Lower leg skin (tissue), 4 donors: Measurements from ENCODE around the gene CSGALNACT2. TPM values are rescaled to one million over a fixed set of nuclear protein-coding genes. Genes with fewer than 3 reads are reported as not detected.

Experiments used
- DNase-seq, 2 donors: peaks; one replicate each; pipeline ENCODE4 v3.0.0-alpha.2; 2019; ENCODE audit warnings: low spot score in 2 of 2
- H3K4me3 ChIP-seq: fragments of 200-600 bp; sonication (generic); 2 replicates; pipeline ENCODE4 v1.5.1; 2017; ENCODE audit warnings: mild to moderate bottlenecking, low read depth; ENCODE audit not compliant: poor library complexity, severe bottlenecking
- CTCF ChIP-seq, 3 donors: fragments of 450-650 bp; IDR thresholded peaks; one replicate each; pipeline ENCODE4 v1.5.1; 2016; ENCODE audit warnings: antibody characterized with exemption in 3 of 3, mild to moderate bottlenecking in 3 of 3, moderate library complexity in 2 of 3
- POLR2A ChIP-seq, 2 donors: fragments of 450-650 bp; IDR thresholded peaks; one replicate each; pipeline ENCODE4 v1.6.1; 2016 to 2017; ENCODE audit warnings: antibody characterized with exemption in 2 of 2, mild to moderate bottlenecking in 1 of 2, moderate library complexity in 1 of 2
- WGBS, 2 donors: methylation state at CpG; one replicate each; pipeline ENCODE4 v1.1.5; 2018; 5-methylcytosine and 5-hydroxymethylcytosine counted together
- intact Hi-C: fragments of 100-400 bp; cut with DNase I; formaldehyde crosslinking; loops from one replicate; pipeline ENCODE4 v1.15.0; 2023; ENCODE audit warnings: low total_unique reads
- total RNA-seq, 4 donors: library from RNA; depleted of rRNA; stranded (reverse); fragments of >200 nt; gene quantifications; one replicate each; pipeline ENCODE4 v1.1.0, GENCODE V29; 2016

CSGALNACT2 gene
- total RNA-seq, 4 donors from 2014 or later: 12.9 to 16.7 (median 15.4) TPM

DNA sequence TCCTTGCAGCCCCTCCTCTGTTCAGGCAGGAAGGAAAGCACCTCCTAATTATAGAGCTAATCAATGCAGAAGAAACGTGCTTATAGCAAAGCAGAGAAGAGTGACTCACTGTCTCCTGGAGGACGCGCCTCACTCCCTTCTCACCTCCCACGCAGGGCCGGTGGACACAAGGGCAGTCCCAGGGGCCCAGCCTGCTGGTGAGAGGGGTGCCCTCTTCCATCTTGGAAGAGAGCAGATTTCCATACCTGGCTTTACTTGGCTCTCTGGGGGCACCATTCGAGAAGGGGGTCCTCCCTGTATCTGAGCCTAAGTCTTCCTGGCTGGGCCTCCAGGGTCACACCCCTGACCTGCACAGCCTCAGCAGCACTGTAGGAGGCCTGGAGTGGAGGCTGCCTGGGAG, 72.8 kb downstream of the CSGALNACT2 start:
- peak in 1 of 2 donors; percentile 59 for DNase-seq
- WGBS, 2 donors: 39 to 65% methylated on average over 6 of the region's 6 CpGs
- TF ChIP-seq POLR2A (IDR thresholded peaks at IDR 0.05) (no peak), CTCF (IDR thresholded peaks at IDR 0.05) (no peak)
- intact Hi-C loops: no loop called here
- H3K4me3 ChIP-seq: no peak overlapping the region

DNA sequence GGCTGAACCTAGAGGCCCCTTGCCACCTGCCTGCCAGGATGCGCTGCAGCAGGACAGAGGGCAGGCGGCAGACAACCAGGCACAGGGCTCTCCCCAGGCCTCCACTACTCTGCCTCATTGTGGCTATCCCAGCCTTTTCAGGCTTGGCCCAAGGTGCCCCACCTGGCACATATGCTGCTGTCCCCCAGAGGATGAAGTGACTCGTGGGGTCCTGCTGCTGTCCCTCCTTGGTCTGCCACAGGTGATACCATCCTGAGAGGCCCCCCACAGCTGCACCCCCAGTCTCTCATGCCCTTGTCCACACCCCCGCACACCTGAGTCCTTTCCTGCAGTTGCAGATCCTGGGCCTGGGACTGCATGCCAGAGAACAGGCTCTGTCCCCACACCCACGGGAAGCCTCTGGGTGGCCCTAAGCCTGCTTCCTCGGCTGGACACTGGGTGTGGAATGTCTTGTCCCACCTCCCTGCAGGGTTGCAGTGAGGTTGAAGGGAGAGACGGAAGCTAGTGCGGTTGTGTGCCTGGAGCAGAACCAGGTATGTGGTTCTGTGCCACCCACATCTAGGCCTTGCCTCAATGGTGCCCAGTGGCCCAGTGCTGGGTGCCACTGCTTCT, 73.3 kb downstream of the CSGALNACT2 start:
- WGBS, 2 donors: 73 to 75% methylated on average over 6 to 8 of the region's 8 CpGs
- intact Hi-C loops: no loop called here
- peak in 1 of 2 donors; percentile 62 for DNase-seq

GRCh38 chr10:43212043-43212721, 73.9 kb downstream of the CSGALNACT2 start:
- no peak for TF ChIP-seq CTCF (IDR thresholded peaks at IDR 0.05)
- no peak for TF ChIP-seq POLR2A (IDR thresholded peaks at IDR 0.05)
- intact Hi-C loops: no loop called here
- H3K4me3 ChIP-seq: no peak overlapping the region
- DNase-seq: no peak
- WGBS, 2 donors: 36 to 45% methylated on average over 11 to 13 of the region's 13 CpGs

More for the DNA sequence above, 73.3 kb downstream of the CSGALNACT2 start:
- no peak overlapping the region for H3K4me3 ChIP-seq
- TF ChIP-seq POLR2A (IDR thresholded peaks at IDR 0.05) (no peak), CTCF (IDR thresholded peaks at IDR 0.05) (no peak)

GRCh38 chr10:43214071-43214955, 76.1 kb downstream of the CSGALNACT2 start:
- 83 to 84% methylated on average over 12 to 15 of the region's 15 CpGs for WGBS, 2 donors
- no peak overlapping the region for H3K4me3 ChIP-seq
- TF ChIP-seq CTCF (IDR thresholded peaks at IDR 0.05) (no peak), POLR2A (IDR thresholded peaks at IDR 0.05) (no peak)
- intact Hi-C loops: no loop called here
- no peak for DNase-seq

DNA sequence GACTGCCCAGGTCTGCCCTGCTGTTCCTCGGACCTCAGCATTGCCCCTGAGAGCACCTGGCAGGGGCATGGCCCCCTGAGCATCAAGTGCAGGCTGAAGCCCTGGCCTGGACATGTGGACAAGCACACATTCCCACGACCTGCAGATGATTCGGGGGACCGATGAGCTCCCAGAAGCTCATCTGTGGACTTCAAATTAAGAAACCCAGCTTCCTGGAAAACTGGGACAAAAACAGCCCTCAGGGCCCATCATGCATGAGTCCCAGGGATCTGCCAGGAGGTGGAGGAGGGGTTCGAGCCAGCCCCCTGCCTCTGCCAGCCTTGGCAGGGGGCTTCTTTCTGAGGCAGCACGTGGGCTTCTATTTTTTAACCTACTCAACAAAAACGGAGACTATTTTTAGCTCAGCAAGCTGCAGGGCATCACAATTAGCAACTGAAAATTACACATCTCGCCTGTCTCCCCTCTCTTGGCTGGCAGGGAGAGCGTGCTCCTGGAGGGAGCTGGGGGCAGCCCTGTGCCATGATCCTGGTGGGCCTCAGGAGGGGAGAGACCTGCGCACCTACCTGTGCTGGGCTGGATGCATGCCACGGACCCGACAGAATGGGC, 76.8 kb downstream of the CSGALNACT2 start:
- WGBS, 2 donors: 42 to 48% methylated on average over 12 of the region's 12 CpGs
- no peak for TF ChIP-seq CTCF (IDR thresholded peaks at IDR 0.05)
- no peak for TF ChIP-seq POLR2A (IDR thresholded peaks at IDR 0.05)
- intact Hi-C loops: no loop called here
- DNase-seq: no peak
- H3K4me3 ChIP-seq: no peak overlapping the region
